ENCODE data around the gene AMFR. TPM values are rescaled to one million over a fixed set of nuclear protein-coding genes. Genes with fewer than 3 reads are reported as not detected.

The AMFR gene
- total RNA-seq, 1 donor from 2014 or later = 112 TPM

DNA sequence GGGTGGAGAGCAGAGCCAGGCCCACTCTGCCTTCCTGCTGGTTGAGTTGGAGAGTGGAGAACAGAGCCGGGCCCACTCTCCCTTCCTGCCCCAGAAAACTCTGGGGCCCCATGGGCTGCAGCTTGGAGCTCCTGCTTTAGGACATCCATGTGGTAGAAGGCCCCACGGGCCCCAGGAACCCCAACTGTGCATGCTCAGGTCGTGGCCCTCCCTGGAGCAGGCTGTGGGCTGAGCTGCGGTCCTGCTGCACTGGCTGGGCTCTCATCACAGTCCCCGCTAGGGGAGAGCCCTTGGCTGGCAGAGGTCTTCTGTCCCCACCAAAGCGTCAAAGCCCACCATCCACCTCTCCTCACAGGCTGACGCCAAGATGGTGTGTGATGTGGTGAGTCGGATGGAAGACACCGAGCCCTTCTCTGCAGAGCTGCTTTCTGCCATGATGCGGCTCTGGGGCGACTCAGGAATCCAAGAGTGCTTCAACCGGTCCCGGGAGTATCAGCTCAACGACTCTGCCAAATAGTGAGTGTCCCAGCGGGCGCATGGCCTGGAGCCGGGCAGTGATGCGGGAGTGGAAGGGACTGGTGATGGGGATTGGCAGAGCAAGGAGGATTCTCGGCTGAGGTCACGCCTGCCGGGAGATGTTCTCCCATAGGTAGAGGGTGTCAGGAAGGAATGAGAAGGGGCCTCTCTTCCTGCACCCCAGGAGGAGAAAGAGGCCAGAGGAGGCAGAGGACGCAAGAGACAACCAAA lies 96.9 kb downstream of the AMFR start:
- no peak overlapping the region for H3K27ac ChIP-seq
- no peaks in the 10 kb centered on the region for H3K27me3 ChIP-seq
- TF ChIP-seq, protein P1, sequence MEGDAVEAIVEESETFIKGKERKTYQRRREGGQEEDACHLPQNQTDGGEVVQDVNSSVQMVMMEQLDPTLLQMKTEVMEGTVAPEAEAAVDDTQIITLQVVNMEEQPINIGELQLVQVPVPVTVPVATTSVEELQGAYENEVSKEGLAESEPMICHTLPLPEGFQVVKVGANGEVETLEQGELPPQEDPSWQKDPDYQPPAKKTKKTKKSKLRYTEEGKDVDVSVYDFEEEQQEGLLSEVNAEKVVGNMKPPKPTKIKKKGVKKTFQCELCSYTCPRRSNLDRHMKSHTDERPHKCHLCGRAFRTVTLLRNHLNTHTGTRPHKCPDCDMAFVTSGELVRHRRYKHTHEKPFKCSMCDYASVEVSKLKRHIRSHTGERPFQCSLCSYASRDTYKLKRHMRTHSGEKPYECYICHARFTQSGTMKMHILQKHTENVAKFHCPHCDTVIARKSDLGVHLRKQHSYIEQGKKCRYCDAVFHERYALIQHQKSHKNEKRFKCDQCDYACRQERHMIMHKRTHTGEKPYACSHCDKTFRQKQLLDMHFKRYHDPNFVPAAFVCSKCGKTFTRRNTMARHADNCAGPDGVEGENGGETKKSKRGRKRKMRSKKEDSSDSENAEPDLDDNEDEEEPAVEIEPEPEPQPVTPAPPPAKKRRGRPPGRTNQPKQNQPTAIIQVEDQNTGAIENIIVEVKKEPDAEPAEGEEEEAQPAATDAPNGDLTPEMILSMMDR (IDR thresholded peaks at IDR 0.05) = no peak
- no peak overlapping the region for H3K4me3 ChIP-seq
- no peaks in the 10 kb centered on the region for H3K36me3 ChIP-seq
- H3K9me3 ChIP-seq = no peaks in the 10 kb centered on the region
- intact Hi-C loops (cut with DNase I) = no loop called here
- no peaks in the 10 kb centered on the region for H3K4me1 ChIP-seq
- no peak for DNase-seq (ENCODE audit: low spot score in 2 of 2)

DNA sequence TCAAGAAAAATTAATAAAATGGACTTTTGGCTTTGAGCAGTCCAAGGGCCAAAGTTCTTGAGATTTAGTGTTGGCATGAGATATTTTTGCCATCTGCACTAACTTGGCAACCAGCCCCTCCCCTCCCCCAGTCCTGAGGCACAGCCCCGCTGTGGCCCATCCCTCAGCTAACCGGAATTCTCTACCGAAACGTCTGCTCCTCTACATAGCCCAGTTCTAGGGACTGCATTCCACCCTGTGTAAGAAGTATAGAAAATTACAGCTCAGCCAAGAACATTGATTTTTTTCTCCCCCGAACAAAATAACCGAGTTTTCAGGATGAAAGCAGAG lies 97.5 kb downstream of the AMFR start:
- H3K4me1 ChIP-seq = no peaks in the 10 kb centered on the region
- no peak for DNase-seq (ENCODE audit: low spot score in 2 of 2)
- H3K27me3 ChIP-seq = no peaks in the 10 kb centered on the region
- H3K9me3 ChIP-seq = no peaks in the 10 kb centered on the region
- intact Hi-C loops (cut with DNase I) = no loop called here
- no peak overlapping the region for H3K27ac ChIP-seq
- H3K36me3 ChIP-seq = no peaks in the 10 kb centered on the region
- H3K4me3 ChIP-seq = no peak overlapping the region
- TF ChIP-seq, protein P1 (IDR thresholded peaks at IDR 0.05) = no peak

DNA sequence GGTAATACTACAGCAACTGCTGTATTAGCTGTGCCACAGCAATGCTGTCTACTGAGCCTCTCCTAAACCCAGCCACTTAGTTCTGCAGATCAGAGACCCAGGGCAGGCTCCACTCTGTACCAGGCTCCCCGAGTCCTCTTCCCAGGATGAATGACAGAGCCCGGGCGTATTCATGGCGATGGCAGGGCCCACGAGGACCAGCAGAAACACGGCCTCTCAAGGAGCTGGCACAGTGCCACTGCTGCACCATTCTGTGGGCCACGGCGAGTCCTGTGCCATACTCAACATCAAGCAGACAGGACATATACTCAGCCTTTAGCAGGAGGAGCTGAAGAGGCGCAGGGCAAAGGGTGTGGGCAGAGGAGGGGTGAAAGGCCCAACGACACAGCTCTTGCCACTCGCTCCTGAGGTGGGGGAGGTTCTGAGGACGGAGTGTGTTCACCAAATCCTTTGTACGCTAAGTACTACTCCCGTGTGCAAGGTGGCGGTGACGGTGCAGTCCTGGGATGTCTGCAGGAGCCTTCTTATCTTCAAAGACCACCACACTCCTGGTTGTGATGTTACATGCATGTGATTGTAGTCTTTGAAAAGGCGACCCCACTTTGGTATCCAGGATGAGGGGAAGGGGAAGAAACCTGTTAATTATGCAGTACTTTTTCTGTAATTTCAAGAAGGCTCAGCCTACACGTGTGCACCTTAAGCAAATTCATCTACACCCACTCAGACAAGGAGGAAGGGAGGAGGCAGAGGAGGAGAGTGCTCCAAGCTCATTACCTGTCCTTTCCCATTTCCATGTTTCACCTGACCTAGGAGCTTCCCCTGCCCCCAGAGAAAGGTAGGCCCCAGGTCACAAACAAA lies 98.0 kb downstream of the AMFR start:
- intact Hi-C loops (cut with DNase I) = no loop called here
- Histone ChIP-seq H3K27me3 (no peaks in the 10 kb centered on the region), H3K9me3 (no peaks in the 10 kb centered on the region), H3K4me1 (no peaks in the 10 kb centered on the region), H3K27ac (no peak overlapping the region), H3K36me3 (no peaks in the 10 kb centered on the region), H3K4me3 (no peak overlapping the region)
- no peak for DNase-seq (ENCODE audit: low spot score in 2 of 2)
- TF ChIP-seq, protein P1 (IDR thresholded peaks at IDR 0.05) = no peak

DNA sequence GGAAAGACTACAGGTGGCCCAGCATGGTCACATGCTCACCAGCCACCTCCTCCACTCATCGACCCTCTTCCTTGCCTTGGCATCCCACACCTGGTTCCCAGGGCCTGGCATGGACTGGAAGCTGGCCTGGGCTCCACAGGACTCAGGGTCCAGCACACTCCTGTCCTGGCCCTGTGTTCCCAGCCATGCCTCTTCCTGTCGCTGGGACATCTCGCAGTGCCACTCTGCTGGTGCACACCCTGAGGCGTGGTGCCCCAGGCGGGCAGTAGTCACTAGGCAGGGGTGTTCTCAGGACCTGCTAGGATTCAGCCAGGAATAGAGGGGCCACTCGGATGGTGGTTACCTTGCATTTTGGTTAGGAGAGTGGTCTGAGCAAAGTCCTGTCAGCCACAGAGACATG lies 99.4 kb downstream of the AMFR start:
- H3K27ac ChIP-seq = no peak overlapping the region
- TF ChIP-seq, protein P1 (IDR thresholded peaks at IDR 0.05) = no peak
- H3K36me3 ChIP-seq = no peaks in the 10 kb centered on the region
- H3K27me3 ChIP-seq = no peaks in the 10 kb centered on the region
- no peaks in the 10 kb centered on the region for H3K4me1 ChIP-seq
- no peak overlapping the region for H3K4me3 ChIP-seq
- intact Hi-C loops (cut with DNase I) = no loop called here
- no peaks in the 10 kb centered on the region for H3K9me3 ChIP-seq
- no peak for DNase-seq (ENCODE audit: low spot score in 2 of 2)

DNA sequence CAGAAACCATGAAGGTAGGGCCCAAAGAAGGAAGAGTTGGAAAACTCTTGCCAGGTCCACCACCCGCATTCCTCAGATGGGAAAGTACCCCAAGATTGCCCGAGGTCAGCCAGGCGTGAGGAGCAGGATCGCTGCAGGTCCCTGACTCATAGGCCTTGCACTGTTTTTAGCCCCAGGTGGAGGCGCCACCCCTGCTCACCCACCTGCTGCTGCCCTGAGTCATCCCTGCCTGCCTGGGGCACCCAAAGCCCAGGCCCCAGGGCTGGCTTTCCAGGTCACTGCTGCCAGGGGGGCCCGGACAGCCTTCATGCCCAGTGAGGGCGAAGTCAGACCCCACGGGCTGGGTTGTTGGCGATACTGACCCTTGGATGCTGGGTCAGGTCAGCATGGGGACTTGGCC lies 100.9 kb downstream of the AMFR start:
- Histone ChIP-seq H3K36me3 (no peaks in the 10 kb centered on the region), H3K4me1 (no peaks in the 10 kb centered on the region), H3K27ac (no peak overlapping the region), H3K4me3 (no peak overlapping the region), H3K9me3 (no peaks in the 10 kb centered on the region), H3K27me3 (no peaks in the 10 kb centered on the region)
- intact Hi-C loops (cut with DNase I) = no loop called here
- no peak for DNase-seq (ENCODE audit: low spot score in 2 of 2)
- TF ChIP-seq, protein P1 (IDR thresholded peaks at IDR 0.05) = no peak
